ENCODE data around the gene ZNF672.
"Not testable (repeated sequence)": the region's sequence is repeated elsewhere in the genome, so short reads cannot be mapped to it uniquely, and the experiment has no call there.

ZNF672 gene

DNA sequence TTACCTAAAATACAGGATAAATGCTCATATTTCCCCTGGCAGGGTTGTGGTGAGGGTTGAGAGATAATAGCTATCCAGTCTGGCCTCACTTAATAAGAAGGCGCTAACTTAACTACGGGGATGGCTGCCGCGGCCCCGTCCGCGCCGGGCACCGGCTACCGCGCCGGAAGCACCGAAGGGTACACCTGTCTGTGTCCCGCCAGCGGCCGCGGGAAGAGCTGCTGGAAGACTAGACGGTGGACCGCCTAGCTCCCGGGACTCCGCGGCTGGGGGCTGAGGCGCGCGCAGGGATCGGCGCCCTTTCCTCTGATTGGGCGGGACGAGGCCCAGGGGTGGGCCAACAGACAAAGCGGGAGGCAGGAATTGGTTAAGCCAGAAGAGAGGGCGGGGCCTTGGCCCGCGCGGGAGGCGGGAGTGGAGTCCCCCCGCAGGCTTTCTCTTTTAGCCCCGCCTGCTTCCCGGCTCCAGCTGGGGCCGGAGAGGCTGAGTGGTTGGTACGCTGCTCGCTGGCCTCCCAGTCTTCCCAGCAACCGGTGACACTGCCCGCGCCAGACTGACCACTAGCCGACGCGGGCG is at the start of gene ZNF672:
TSS of gene ZNF672 (plus strand) at position 444 of the 576 bp plus-strand sequence. CDS start 9,051 bp downstream, outside the sequence.
- DNase-seq, result peak; percentile 91

DNA sequence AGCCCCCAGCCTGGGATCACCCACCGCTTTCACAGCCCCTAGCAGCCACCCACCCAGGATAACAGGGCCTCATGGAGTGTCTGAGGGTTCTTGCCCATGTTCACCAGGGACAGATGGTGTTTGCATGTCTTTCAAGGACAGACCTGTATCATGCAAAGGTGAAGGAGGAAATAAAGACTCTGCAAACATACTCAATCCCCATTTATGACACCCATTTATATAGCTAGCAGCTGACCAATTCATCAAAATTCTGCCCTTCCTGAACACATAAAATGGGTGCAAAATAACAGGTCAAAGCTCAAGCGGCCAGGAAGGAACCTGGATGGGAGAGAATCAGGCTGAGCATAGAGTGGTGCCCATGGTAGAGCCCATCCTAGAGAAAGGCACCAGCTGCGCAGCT is 49.7 kb upstream of the ZNF672 start:
- DNase-seq, result no peak

DNA sequence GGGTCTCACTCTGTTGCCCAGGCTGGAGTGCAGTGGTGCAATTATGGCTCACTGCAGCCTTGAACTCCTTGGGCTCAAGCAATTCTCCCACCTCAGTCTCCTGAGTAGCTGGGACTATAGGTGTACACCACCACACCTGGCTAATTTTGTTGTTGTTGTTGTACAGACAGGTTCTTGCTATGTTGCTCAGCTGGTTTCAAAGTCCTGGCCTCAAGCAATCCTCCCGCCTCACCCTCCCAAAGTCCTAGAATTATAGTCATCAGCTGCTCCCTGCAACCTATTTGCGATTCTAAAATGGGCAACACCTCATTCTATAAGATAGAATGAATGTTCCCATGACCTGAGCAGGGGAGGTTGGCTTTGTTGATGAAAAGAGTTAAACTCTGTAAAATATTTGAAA is 48.7 kb upstream of the ZNF672 start:
- DNase-seq, result not testable (repeated sequence)

DNA sequence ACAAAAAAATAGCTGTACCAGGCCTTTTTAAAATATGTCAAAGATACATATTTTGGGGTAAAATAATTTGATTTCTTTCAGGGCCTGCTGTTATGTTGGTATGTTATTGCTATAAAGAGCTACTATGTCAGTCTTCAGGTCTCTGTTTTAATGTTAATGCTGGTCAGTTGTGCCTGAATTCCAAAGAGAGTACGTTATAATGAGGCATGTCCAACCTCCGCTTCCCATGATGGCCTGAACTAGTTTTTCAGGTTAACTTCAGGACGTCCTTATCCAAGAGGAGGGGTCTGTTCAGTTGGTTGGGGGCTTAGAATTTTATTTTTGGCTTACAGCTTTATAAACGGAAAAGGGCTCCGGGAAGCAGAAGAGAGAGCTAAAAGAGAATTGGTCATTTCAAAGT is 47.6 kb upstream of the ZNF672 start:
- no peak for DNase-seq

DNA sequence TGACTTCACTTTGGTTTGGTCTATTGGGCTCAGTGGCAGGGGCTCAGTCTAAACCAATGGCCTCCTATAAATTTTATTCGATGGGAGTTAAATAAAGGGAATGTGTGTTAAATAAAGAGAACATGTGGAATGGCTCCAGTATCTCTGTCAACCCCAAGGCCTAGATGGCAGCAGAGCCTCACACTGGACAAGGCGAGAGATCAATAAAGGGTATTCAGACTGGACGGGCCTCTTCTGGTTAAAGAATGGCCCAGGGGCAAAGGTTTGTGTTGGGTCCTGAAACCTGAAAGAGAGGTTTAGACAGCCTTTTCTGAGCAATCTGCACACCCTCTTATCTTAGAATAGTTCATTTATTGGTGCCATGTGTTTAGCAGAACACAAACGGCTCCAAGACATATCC is 47.0 kb upstream of the ZNF672 start:
- DNase-seq, result no peak

DNA sequence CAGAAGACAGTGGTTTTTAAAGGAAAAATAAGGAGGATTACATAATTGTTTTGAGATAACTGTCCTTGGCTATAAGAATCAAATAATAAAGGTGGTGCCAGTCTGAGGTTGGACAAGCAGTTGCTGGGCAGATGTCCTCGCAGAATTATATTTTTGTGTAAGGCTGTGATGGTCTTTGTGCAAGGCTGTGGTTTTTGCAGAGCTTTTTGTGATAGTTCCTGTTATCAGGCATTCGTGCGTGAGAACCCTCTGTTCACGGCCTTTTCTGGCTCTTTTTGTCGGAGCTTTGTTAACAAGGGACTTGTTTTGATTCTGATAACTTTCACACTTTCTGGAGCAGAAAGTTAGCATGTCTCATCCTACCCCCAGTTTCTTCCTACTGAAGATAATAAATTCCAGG is 45.7 kb upstream of the ZNF672 start:
- no peak for DNase-seq

DNA sequence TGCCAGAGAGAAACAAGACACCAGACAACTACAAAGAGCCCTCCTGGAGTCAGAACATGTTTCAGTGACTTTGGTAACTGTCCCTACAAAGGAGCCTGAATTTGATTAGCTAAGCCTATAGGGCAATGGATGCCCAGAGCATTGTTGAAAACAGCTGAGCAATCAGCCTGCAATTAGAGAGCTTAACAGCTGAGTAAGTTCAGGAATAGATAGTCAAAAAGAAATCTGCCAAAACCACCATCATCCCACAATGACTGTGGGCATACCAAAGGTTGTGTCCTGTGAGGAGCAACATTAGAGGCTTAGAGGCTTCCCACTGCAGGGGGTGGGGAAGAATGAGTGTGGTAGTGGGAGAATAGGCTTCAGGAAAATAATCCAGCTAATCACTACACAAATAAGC is 44.4 kb upstream of the ZNF672 start:
- DNase-seq, result no peak

DNA sequence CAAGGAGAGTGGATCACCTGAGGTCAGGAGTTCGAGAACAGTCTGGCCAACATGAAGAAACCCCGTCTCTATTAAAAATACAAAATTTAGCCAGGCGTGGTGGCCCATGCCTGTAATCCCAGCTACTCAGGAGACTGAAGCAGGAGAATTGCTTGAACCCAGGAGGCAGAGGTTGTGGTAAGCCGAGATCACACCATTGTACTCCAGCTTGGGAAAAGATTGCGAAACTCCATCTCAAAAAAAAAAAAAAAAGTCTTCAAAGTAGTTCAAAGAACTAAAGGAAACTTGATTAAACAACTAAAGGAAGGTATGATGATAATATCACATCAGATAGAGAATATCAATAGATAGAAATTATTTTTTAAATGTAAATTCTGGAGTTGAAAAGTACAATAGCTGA is 43.4 kb upstream of the ZNF672 start:
- DNase-seq, result not testable (repeated sequence)

DNA sequence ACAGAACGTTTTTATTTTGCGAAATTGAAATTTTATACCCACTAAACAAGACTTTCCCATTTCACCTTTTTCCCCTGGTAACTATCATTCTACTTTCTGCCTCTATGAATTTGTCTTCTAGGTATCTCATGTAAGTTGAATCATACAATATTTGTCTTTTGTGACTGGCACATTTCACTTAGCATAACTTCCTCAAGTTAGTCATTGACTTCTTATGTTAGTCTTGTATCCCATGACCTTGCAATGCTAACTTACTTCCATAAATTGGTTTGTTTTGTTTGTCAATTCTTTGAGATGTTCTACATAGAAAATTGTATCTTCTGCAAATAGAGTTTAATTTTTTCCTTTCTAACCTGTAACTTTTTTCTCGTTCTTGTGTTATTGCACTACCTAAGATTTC is 39.2 kb upstream of the ZNF672 start:
- DNase-seq, result no peak

DNA sequence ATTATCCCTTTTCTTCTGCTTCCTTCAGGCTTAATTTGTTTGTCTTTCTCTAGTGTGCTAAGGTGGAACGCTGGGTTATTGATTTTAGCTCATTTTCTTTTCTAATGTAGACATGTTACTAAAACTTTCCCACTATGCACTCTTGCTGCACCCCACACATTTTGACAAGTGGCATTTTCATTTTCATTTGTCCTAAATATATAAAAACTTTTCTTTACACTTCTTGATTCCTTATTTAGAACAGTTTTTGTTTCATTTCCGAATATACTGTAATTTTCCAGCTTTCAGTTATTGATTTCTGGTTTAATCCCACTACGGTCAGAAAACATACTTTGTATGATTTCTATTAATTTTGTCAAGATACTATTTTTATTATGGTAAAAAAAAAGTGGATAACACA is 37.6 kb upstream of the ZNF672 start:
- DNase-seq, result no peak

DNA sequence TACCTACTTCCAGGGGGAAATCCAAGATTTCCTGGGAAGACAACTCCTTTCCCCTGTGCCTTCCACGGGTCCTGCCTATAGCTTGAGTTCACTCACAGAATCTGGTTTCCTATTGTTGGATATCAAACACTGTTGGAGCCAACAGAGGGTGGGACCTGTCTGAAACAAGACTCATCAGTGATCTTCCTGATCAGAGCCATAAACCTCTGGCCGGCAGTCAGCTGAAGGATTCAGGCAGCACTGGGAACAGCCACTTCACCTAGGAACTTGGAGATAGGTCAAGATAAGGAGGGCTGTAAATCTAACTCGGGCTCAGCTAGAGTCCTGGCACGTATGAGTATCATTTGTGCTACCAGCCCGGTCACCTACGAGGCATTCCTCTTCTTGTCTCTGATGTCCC is 35.6 kb upstream of the ZNF672 start:
- no peak for DNase-seq

DNA sequence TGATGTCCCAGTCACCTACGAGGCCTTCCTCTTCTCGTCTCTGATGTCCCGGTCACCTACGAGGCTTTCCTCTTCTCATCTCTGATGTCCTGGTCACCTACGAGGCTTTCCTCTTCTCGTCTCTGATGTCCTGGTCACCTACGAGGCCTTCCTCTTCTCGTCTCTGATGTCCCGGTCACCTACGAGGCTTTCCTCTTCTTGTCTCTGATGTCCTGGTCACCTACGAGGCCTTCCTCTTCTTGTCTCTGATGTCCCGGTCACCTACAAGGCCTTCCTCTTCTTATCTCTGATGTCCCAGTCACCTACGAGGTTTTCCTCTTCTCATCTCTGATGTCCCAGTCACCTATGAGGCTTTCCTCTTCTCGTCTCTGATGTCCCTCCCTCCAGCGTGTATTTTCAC is 34.5 kb upstream of the ZNF672 start:
- DNase-seq, result not testable (repeated sequence)

DNA sequence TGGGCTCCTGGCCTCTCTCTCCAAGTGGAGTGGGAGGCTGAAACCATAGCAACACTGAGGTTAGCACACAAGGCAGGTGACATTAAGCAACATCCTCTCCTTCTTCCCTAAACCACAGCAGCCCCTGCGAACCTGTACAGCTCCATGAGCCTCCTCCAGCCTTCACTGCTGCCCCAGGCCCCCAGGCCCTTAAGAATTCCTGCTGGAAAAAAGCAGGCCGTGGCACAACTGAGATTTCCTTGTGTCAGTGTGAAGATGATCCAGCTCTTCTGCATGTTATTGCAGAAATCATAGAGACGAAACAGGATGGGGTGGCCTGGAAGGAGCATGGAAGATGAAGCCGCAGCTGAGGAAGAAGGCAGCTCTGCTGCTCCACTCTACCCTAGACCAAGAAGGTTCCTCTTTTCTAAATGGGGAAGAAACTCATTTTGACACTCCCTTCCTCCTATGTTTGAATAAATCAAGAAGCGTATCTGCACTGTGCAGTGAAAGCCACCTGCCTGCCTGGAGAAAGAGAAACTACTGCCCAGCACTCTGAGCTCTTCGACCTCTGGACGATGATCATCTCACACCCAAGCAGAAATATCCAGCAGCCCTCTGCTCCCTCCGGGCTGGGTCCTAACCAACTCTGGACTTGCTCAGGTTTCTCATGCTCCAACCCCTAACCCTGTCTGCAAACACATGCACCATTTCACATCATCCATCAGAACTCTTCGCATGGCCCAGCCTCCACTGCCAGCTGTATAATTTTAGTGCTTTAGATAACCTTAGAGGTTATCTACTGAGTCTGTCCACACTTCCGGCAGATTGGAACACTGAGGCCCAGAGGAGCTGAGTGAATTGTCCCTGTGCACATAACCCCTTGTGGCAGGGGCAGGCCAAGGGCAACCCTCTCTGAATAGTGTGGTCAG is 33.0 kb upstream of the ZNF672 start:
- no peak for DNase-seq

DNA sequence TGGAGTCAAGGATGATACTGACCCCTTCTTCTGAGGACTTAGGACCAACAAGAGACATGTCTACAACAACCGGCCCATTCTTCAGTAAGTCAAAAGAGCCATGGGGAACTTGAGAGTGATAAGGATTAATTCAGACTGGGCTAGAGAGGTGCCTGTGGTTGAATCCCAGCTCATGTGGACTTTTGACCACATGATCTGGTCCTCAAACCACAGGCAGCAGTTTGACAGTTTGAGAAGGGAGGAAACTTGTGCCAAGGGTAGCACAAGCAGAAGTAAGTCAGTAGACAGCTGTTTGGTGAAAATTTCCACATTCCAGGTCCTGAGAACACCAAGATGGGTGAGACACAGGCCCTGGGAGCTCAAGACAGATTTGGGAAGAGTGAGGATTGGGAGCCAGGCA is 32.1 kb upstream of the ZNF672 start:
- DNase-seq, result no peak

DNA sequence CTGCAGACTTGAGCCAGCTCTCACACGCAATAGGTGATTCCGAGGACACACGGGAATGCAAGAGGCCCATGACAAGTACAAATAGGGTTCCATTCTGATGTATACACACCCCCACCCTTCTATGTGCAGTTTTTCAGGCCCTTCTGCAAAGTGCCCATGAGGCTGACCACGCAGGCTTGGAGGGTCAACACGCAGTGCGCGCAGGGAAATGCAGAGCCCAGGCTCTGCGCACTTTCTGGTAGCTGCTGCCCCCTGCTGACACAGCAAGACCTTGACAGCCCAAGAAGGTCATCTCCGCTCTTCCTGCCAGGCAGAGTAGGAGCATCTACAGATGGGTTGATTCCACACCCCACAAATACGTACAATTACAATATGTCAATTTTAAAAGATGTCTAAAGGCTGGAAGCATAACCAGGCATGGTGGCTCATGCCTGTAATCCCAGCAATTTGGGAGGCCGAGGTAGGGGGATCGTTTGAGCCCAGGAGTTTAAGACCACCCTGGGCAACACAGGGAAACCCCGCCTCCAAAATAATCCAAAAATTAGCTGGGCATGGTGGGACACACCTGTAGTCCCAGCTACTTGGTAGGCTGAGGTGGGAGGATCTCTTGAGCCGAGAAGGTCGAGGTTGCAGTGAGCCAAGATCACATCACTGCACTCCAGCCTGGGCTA is 30.8 kb upstream of the ZNF672 start:
- peak; percentile 7 for DNase-seq

DNA sequence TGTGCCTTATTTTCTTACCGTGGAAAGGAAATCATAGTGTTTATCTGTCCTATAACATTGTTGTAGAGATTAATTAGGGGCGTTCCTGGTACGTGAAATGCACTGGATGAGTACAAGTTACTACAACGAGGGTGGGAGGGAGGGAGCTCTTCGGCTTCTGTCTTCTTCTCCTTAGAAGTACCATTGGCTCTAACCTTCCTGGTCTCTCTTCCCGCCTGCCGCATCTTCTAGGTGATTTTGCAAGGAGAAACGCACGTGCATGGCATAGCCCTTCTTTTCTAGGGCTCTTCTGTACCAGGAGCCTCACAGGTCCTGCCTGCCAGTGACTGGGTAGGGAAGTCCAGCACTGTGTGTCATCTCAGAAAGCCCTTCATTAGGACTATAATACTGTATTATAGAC is 29.1 kb upstream of the ZNF672 start:
- DNase-seq, result no peak

DNA sequence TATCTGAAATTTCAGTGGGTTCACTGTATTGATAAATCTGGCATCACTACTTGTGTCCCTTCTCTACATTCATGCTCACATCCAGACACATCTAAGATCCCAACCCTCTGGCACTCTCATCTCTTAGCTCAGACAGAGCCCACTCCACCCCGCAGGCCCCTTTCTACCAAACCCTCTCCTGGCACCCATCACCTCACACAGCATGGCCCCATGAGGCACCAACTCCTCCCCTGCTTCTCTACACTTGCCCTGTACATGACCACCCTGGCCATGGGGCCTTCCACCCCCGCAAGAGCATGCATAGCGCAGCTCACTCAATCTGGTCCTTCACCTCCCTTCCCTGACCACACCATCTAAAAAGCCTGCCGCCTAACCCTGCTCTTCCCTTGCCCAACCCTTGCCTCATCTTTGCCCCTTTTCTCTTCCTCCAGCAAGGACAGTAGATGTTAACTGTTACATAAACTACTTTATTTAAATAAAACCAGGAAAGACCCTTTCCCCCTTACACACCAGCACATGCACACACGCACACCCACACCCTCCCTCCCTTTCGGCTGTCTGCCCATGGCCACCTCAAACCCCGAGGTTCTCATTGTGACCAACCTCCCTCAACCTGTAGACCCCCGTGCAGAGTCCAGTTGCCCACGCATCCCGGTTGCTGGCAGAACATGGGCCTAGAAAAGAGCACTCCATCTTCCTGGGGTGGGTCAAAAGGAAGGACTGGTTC is 27.9 kb upstream of the ZNF672 start:
- no peak for DNase-seq

DNA sequence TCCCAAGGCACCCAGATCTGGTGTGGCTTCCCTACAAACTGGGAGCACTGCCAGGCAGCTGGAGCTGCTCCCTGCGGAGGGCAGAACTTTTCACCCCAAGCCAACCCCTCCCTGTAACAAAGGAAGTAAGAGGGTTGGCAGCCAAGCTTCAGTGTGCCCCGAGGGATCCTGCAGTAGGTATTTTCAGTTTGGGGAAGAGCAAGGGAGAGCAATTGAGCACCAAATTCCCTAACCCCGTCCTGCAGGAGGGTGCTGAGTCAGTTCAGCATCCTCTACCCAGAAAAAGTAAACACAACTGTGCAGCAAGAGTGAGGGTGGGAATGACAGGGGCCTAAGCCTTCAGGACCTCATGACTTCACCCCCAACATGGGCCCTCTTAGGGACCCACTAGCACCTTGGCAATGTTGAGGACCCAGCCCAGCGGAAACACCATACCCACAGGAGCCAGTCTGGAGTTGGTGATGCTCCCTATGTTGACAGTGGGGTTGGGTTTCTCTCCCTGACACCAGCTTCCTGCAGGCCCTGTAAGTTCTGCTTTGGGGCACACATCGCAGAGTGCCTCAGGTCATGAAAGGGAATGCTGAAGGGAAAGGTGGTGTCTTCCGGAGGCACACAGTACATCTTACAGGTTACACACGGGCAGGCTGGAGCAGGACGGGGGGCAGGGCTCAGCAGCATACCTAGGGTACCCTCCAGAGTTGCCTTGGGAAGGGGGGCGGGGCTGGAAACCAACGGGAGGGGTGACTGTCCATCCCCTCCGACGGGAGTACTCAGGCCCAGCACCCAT is 27.1 kb upstream of the ZNF672 start:
- no peak for DNase-seq

DNA sequence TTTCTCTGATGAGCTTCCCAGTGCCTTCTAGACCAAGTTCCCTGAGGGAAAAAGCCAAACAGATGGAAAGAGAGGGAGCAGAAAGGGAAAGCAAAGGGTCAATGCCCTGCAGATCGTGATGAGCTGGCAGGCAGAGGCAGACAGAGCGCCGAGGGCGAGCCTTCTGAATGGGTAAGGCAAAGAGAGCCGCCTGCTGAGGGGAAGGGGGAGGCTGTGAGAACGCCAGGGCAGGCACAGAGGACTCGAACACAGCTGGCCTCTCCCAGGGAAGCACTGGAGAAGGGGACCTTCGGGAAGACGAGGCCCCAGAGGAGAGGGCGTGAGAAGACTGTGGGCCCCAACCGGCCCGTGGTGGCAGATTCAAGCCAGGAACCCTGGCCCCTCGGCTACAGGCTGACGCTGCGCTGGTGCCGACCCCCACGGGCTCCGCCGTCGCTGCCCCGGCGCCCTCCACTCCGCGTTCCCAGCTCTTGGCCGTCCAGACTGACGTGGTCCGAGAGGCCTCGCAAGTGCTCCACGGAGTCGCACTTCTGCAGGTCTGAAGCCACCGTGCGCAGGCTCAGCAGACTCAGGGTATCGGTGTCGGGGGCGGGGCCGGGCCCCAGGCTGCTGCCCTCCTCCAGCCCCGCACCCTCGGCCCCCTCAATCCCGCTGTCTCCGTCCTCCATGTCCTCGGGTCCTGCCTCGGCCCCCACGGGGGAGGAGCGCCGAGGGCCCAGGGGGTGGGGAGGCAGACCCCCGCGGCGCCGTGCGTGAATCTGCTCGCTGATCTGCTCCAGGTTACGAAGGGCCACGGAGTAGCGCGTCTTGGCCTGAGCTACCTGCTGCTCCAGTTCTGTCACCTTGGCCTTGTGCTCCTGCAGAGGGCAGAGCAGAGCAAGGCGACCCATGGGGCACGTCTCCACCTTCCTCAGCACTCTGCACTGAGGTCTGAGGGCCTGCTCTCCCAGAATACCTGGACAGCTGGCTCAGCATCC is 26.2 kb upstream of the ZNF672 start:
- DNase-seq, result no peak

DNA sequence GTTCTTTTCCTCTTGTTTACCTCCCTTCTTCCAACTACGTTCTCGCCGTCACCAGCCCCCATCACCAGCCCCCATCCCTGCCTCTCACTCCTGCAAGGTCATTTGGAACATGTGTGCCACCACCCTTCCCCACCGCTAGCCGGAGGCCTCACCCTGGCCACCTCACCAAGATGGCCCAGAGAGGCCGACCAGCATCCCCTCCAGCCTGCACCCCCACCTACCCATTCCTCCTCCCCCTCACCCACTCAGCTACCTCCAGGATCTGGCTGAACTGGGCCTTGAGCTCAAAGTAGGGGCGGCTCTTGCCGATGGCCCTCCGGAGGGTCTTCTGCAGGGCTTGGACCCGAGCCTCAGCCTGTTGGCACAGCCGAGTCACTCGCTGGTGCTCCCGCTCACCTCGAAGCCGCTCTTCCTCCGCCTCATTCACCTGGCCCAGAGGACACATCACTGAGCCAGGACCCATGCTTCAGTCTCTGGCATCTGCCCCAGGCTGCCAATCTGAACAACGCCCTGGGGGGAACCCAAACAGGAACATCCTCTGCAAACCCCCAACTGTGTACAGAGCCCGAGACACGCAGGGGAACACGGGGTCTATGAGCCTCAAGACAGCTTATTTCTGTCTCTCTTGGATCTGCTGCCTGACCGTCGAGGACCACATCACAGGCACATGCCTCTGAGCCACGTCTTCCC is 25.1 kb upstream of the ZNF672 start:
- no peak for DNase-seq

DNA sequence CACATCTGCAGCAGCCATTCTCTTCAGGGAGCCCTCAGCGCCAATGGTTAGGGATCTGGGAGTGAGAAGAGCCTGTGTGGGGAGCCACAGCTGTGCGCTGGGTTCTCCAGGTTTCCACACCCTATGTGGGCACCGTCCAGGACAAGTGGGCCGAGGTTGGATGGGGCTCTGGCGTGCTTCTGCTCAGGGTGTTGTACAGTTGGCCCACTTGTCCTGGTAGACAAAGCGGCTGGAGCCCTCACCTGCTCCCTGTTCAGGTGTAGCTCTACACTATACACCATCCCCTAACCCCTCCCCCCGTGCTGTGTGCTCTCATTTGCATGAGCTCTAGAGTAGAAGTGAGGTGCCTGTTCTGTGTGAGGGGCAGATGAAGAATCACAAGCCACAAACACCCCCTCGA is 24.5 kb upstream of the ZNF672 start:
- no peak for DNase-seq
